GM21619 (cell line): Measurements from ENCODE around the gene ANKRD10.
A peak's percentile ranks its signal among the peaks of the same experiment; 100 is the strongest.

Experiments
- ATAC-seq: cut with Tn5 transposase; IDR thresholded peaks from one replicate; pipeline ENCODE4 v1.9.1; 2021; ENCODE audit not compliant: unreplicated experiment

The ANKRD10 gene

GRCh38 chr13:110944968-110945927 lies 30.4 kb upstream of the ANKRD10 start:
- no peak for ATAC-seq

GRCh38 chr13:110944121-110944967 lies 29.5 kb upstream of the ANKRD10 start:
- peak; percentile 58 for ATAC-seq

GRCh38 chr13:110942248-110942981 lies 27.5 kb upstream of the ANKRD10 start:
- peak; percentile 68 for ATAC-seq

GRCh38 chr13:110938662-110939421 lies 24.0 kb upstream of the ANKRD10 start:
- no peak for ATAC-seq

GRCh38 chr13:110937511-110938285 lies 22.8 kb upstream of the ANKRD10 start:
- ATAC-seq = no peak

- ATAC-seq = no peak
Observed at GRCh38 chr13:110936519-110936918, 21.6 kb upstream of the ANKRD10 start.

- ATAC-seq = no peak
Observed at GRCh38 chr13:110932588-110932987, 17.7 kb upstream of the ANKRD10 start.

GRCh38 chr13:110929104-110929777 lies 14.4 kb upstream of the ANKRD10 start:
- peak; percentile 85 for ATAC-seq

- no peak for ATAC-seq
Observed at GRCh38 chr13:110925023-110925612, 10.2 kb upstream of the ANKRD10 start.

GRCh38 chr13:110924639-110924934 lies 9.7 kb upstream of the ANKRD10 start:
- no peak for ATAC-seq

GRCh38 chr13:110923777-110924638 lies 9.1 kb upstream of the ANKRD10 start:
- no peak for ATAC-seq

GRCh38 chr13:110923086-110923485 lies 8.2 kb upstream of the ANKRD10 start:
- no peak for ATAC-seq

GRCh38 chr13:110922506-110922905 lies 7.6 kb upstream of the ANKRD10 start:
- no peak for ATAC-seq

GRCh38 chr13:110921695-110922094 lies 6.8 kb upstream of the ANKRD10 start:
- no peak for ATAC-seq

- no peak for ATAC-seq
Observed at GRCh38 chr13:110921209-110921608, 6.3 kb upstream of the ANKRD10 start.

GRCh38 chr13:110920038-110920437 lies 5.2 kb upstream of the ANKRD10 start:
- no peak for ATAC-seq

GRCh38 chr13:110916301-110917142 lies 1.7 kb upstream of the ANKRD10 start:
- no peak for ATAC-seq
